GM21360 (cell line): ENCODE results near the gene GPR65.
A peak's percentile ranks its signal among the peaks of the same experiment; 100 is the strongest.

Source experiments
- ATAC-seq: cut with Tn5 transposase; IDR thresholded peaks from one replicate; pipeline ENCODE4 v1.9.1; 2021; ENCODE audit warnings: mild to moderate bottlenecking, moderate library complexity; ENCODE audit not compliant: unreplicated experiment

GPR65 gene

GRCh38 chr14:88036422-88036821 lies 31.5 kb downstream of the GPR65 start:
- ATAC-seq = no peak

GRCh38 chr14:88037325-88037724 lies 32.4 kb downstream of the GPR65 start:
- ATAC-seq = no peak

GRCh38 chr14:88039197-88039596 lies 34.3 kb downstream of the GPR65 start:
- ATAC-seq = no peak

GRCh38 chr14:88040146-88040545 lies 35.2 kb downstream of the GPR65 start:
- no peak for ATAC-seq

GRCh38 chr14:88043529-88044443 lies 38.9 kb downstream of the GPR65 start:
- ATAC-seq = no peak

GRCh38 chr14:88044444-88044758 lies 39.5 kb downstream of the GPR65 start:
- no peak for ATAC-seq

GRCh38 chr14:88044776-88045446 lies 40.0 kb downstream of the GPR65 start:
- peak; percentile 84 for ATAC-seq

- ATAC-seq = no peak
Observed at GRCh38 chr14:88045705-88046104, 40.8 kb downstream of the GPR65 start.

GRCh38 chr14:88048351-88048750 lies 43.4 kb downstream of the GPR65 start:
- ATAC-seq = no peak

- ATAC-seq = no peak
Observed at GRCh38 chr14:88049266-88049665, 44.3 kb downstream of the GPR65 start.

- ATAC-seq = no peak
Observed at GRCh38 chr14:88049936-88050335, 45.0 kb downstream of the GPR65 start.

- no peak for ATAC-seq
Observed at GRCh38 chr14:88060576-88060975, 55.6 kb downstream of the GPR65 start.

- ATAC-seq = no peak
Observed at GRCh38 chr14:88063811-88064210, 58.9 kb downstream of the GPR65 start.
